CD4-positive, alpha-beta T cell (primary cell): ENCODE results near the gene ALDH1L2. TPM values are rescaled to one million over a fixed set of nuclear protein-coding genes. Genes with fewer than 3 reads are reported as not detected.

Experiments
- ATAC-seq: fragments of 200-7000 bp; cut with Tn5 transposase; one replicate; pipeline ENCODE4 v1.10.0; 2022; ENCODE audit warnings: mild to moderate bottlenecking; ENCODE audit not compliant: poor library complexity
- CTCF ChIA-PET: fragments of 350-600 bp; sonication (Branson Sonifier 250); formaldehyde crosslinking; loops from one replicate; lab custom pipeline; 2021; ENCODE audit warnings: antibody characterized with exemption, inconsistent platforms; lab: Charles Lee
- POLR2A ChIA-PET: fragments of 350-600 bp; sonication (Branson Sonifier 250); formaldehyde crosslinking; loops from one replicate; lab custom pipeline; 2021; ENCODE audit warnings: antibody characterized with exemption, inconsistent platforms; lab: Charles Lee
- DNase-seq, 14 experiments: peaks; one replicate each; pipeline ENCODE4 v3.0.0-alpha.2; 2013 to 2020; ENCODE audit warnings: mixed read lengths in 2 of 14
- H3K27ac ChIP-seq, 2 donors: one replicate each; pipeline versions ENCODE4 v1.5.1 to v1.7.0; 2013; ENCODE audit warnings: low read length in 2 of 2, low read depth in 1 of 2, mild to moderate bottlenecking in 1 of 2
- H3K27me3 ChIP-seq, 2 experiments: 1 replicate in 1 of 2; 2 replicates in 1 of 2; pipeline versions ENCODE4 v1.6.1 to v1.7.0; 2013; ENCODE audit warnings: low read length in 2 of 2, control low read depth in 1 of 2, mild to moderate bottlenecking in 1 of 2, moderate library complexity in 1 of 2; ENCODE audit not compliant: insufficient read depth in 2 of 2, control insufficient read depth in 1 of 2
- H3K36me3 ChIP-seq: one replicate; pipeline ENCODE4 v1.6.1; 2013; ENCODE audit warnings: low read length, control low read depth; ENCODE audit not compliant: insufficient read depth
- H3K4me1 ChIP-seq: one replicate; pipeline ENCODE4 v1.6.1; 2013; ENCODE audit warnings: low read length, control low read depth; ENCODE audit not compliant: insufficient read depth
- H3K4me3 ChIP-seq: one replicate; pipeline ENCODE4 v1.5.1; 2013; ENCODE audit warnings: mild to moderate bottlenecking, low read length, moderate library complexity
- H3K9me3 ChIP-seq, 2 experiments: 1 replicate in 1 of 2; 2 replicates in 1 of 2; pipeline versions ENCODE4 v1.6.1 to v1.7.0; 2013; ENCODE audit warnings: low read length in 2 of 2, mild to moderate bottlenecking in 2 of 2, control low read depth in 1 of 2, moderate library complexity in 1 of 2; ENCODE audit not compliant: control insufficient read depth in 1 of 2, insufficient read depth in 1 of 2
- H3K27ac Mint-ChIP-seq: one replicate; pipeline ENCODE4 v1.8.0; 2020; ENCODE audit warnings: mixed read lengths
- H3K27me3 Mint-ChIP-seq: one replicate; pipeline ENCODE4 v1.8.0; 2021; ENCODE audit warnings: mixed read lengths
- H3K36me3 Mint-ChIP-seq: one replicate; pipeline ENCODE4 v1.8.0; 2021; ENCODE audit warnings: low read depth, mixed read lengths
- H3K4me1 Mint-ChIP-seq: one replicate; pipeline ENCODE4 v1.8.0; 2021; ENCODE audit warnings: low read depth, mixed read lengths
- H3K4me3 Mint-ChIP-seq: one replicate; pipeline ENCODE4 v1.8.0; 2020; ENCODE audit warnings: mild to moderate bottlenecking, mixed read lengths
- H3K9me3 Mint-ChIP-seq: one replicate; pipeline ENCODE4 v1.8.0; 2020; ENCODE audit warnings: mixed read lengths
- CTCF ChIP-seq: fragments of 200-600 bp; IDR thresholded peaks from one replicate; pipeline ENCODE4 v1.8.0; 2022; ENCODE audit warnings: antibody characterized with exemption, mild to moderate bottlenecking
- intact Hi-C, 2 experiments: fragments of 100-400 bp; cut with DNase I in 1 of 2; cut with micrococcal nuclease in 1 of 2; formaldehyde crosslinking; loops; one replicate each; pipeline versions ENCODE4 v1.15.1 to v1.9.0; 2023 to 2025; cut with DNase I, micrococcal nuclease
- total RNA-seq, 174 experiments: library from RNA in 2 of 174; stranded (reverse) in 2 of 174; gene quantifications; one replicate each; pipeline ENCODE4 v1.2.3 and lab custom pipeline; 2021 to 2026

ALDH1L2 gene
- total RNA-seq, 2 experiments from 2014 or later = 0.03 TPM; not detected in 1

- intact Hi-C loops = no loop called here
- Histone ChIP-seq H3K27me3 (no peaks in the 10 kb centered on the region), H3K4me3 (no peak overlapping the region), H3K36me3 (no peaks in the 10 kb centered on the region), H3K9me3 (no peaks in the 10 kb centered on the region), H3K4me1 (no peaks in the 10 kb centered on the region), H3K27ac (no peak overlapping the region)
- H3K36me3 Mint-ChIP-seq = no peaks in the 10 kb centered on the region
- H3K4me3 Mint-ChIP-seq = no peak overlapping the region
- ATAC-seq (no peak), DNase-seq (no peak)
- no peak for TF ChIP-seq CTCF
- no peaks in the 10 kb centered on the region for H3K9me3 Mint-ChIP-seq
- H3K27me3 Mint-ChIP-seq = no peaks in the 10 kb centered on the region
- no peaks in the 10 kb centered on the region for H3K4me1 Mint-ChIP-seq
- CTCF ChIA-PET = no interaction called here
- POLR2A ChIA-PET = interaction anchor here (0.7 to 1.3 kb wide), 2 partner anchors 12 to 643 kb away, joined by 3 read pairs; no protein-coding TSS in a partner anchor
- no peak overlapping the region for H3K27ac Mint-ChIP-seq
Observed at GRCh38 chr12:105024928-105025327, 59.3 kb downstream of the ALDH1L2 start.

GRCh38 chr12:105020241-105020962, 63.9 kb downstream of the ALDH1L2 start:
- no peak overlapping the region for H3K4me3 ChIP-seq
- TF ChIP-seq CTCF = no peak
- Mint-ChIP-seq H3K4me1 (no peaks in the 10 kb centered on the region), H3K27me3 (no peaks in the 10 kb centered on the region), H3K27ac (no peak overlapping the region), H3K4me3 (no peak overlapping the region), H3K36me3 (peaks cover 15% of the 10 kb centered on the region), H3K9me3 (no peaks in the 10 kb centered on the region)
- DNase-seq (no peak), ATAC-seq (no peak)
- H3K4me1 ChIP-seq = no peaks in the 10 kb centered on the region
- H3K9me3 ChIP-seq = no peaks in the 10 kb centered on the region
- H3K27me3 ChIP-seq = no peaks in the 10 kb centered on the region
- ChIA-PET POLR2A (interaction anchor here (1.3 kb wide), 1 partner anchor 17 kb away, joined by 3 read pairs; no protein-coding TSS in a partner anchor), CTCF (no interaction called here)
- no peak overlapping the region for H3K27ac ChIP-seq
- intact Hi-C loops = no loop called here
- no peaks in the 10 kb centered on the region for H3K36me3 ChIP-seq

- no peaks in the 10 kb centered on the region for H3K27me3 Mint-ChIP-seq
- ATAC-seq (no peak), DNase-seq (no peak)
- no peak overlapping the region for H3K27ac Mint-ChIP-seq
- Histone ChIP-seq H3K9me3 (no peaks in the 10 kb centered on the region), H3K27ac (no peak overlapping the region), H3K4me3 (no peak overlapping the region), H3K4me1 (no peaks in the 10 kb centered on the region), H3K27me3 (no peaks in the 10 kb centered on the region), H3K36me3 (peaks cover 1% of the 10 kb centered on the region)
- intact Hi-C loops = no loop called here
- POLR2A ChIA-PET = interaction anchor here (1.4 kb wide), 1 partner anchor 14 kb away, joined by 3 read pairs; no protein-coding TSS in a partner anchor
- no peak overlapping the region for H3K4me3 Mint-ChIP-seq
- no peak for TF ChIP-seq CTCF
- no peaks in the 10 kb centered on the region for H3K4me1 Mint-ChIP-seq
- H3K36me3 Mint-ChIP-seq = peaks cover 25% of the 10 kb centered on the region
- CTCF ChIA-PET = no interaction called here
- H3K9me3 Mint-ChIP-seq = no peaks in the 10 kb centered on the region
Observed at GRCh38 chr12:105018776-105019175, 65.5 kb downstream of the ALDH1L2 start.
